K562 (cell line): ENCODE data around the gene SRF. TPM values are rescaled to one million over a fixed set of nuclear protein-coding genes. Genes with fewer than 3 reads are reported as not detected.
A peak's percentile ranks its signal among the peaks of the same experiment; 100 is the strongest.

Experiments
- ATAC-seq: fragments of 200-7000 bp; cut with Tn5 transposase; 3 replicates; pipeline ENCODE4 v1.9.1; 2020; ENCODE audit warnings: moderate library complexity
- BruUV-seq: library from RNA; stranded (reverse); fragments of 400-500 nt; replicated peaks from 2 replicates; lab custom pipeline; 2021; lab: Mats Ljungman, UMichigan
- CTCF ChIA-PET: fragments of 300-600 bp; formaldehyde crosslinking; extraction: SDS; loops from one replicate; lab custom pipeline; 2021; ENCODE audit warnings: low intra/inter-chr PET ratio; lab: Yijun Ruan, JAX
- POLR2A ChIA-PET: fragments of 300-600, 350-650 bp; sonication (Branson Sonifier 250); formaldehyde crosslinking; extraction: SDS; loops from one replicate; lab custom pipeline; 2021; ENCODE audit warnings: antibody characterized with exemption, inconsistent platforms; lab: Yijun Ruan, JAX
- DNase-seq, 4 experiments: peaks; one replicate each; pipeline versions ENCODE4 v3.0.0 to v3.0.0-alpha.2; 2011 to 2018; ENCODE audit warnings: low spot score in 3 of 4, mixed read lengths in 3 of 4; ENCODE audit errors: extremely low read depth in 1 of 4
- FAIRE-seq: peaks from 2 replicates; lab custom pipeline; 2011; peaks lifted over from hg19 to GRCh38; lab: Jason Lieb, UNC
- H2AFZ ChIP-seq: 2 replicates; pipeline ENCODE4 v1.6.0; 2011; ENCODE audit warnings: low read depth, low read length, control low read depth, inconsistent platforms
- H3K27ac ChIP-seq: fragments of 200-600 bp; 3 replicates; pipeline ENCODE4 v1.8.0; 2011; ENCODE audit warnings: low read depth, mild to moderate bottlenecking, control low read depth, inconsistent platforms, low read length, moderate library complexity, mixed read lengths; ENCODE audit errors: extremely low read depth
- H3K27me3 ChIP-seq, 2 experiments: fragments of 300-600 bp in 1 of 2; 2 replicates in 1 of 2; 3 replicates in 1 of 2; pipeline versions ENCODE4 v1.6.0 to v1.8.0; 2011; ENCODE audit warnings: inconsistent platforms in 2 of 2, low read length in 2 of 2, mild to moderate bottlenecking in 1 of 2, mixed read lengths in 1 of 2, moderate library complexity in 1 of 2; ENCODE audit not compliant: control insufficient read depth in 2 of 2, insufficient read depth in 2 of 2
- H3K36me3 ChIP-seq: fragments of 300-600 bp; 3 replicates; pipeline ENCODE4 v1.8.0; 2011; ENCODE audit warnings: mild to moderate bottlenecking, low read length, inconsistent platforms; ENCODE audit not compliant: control insufficient read depth, insufficient read depth
- H3K4me1 ChIP-seq, 2 experiments: fragments of 200-600 bp in 1 of 2; replicated peaks in 1 of 2; 2 replicates in 1 of 2; 3 replicates in 1 of 2; pipeline versions ENCODE4 v1.5.1 to v1.8.0; 2011; ENCODE audit warnings: inconsistent platforms in 2 of 2, low read length in 2 of 2, mild to moderate bottlenecking in 1 of 2, mixed read lengths in 1 of 2, moderate library complexity in 1 of 2; ENCODE audit not compliant: control insufficient read depth in 2 of 2, insufficient read depth in 2 of 2
- H3K4me2 ChIP-seq: 2 replicates; pipeline ENCODE4 v1.6.1; 2011; ENCODE audit warnings: low read length, control low read depth, inconsistent platforms, mixed read lengths; ENCODE audit not compliant: insufficient read depth
- H3K4me3 ChIP-seq: fragments of 200-600 bp; sonication (generic), shearing (Covaris generic); 2 replicates; pipeline ENCODE4 v1.5.1; 2016; ENCODE audit warnings: control low read depth, inconsistent platforms
- H3K79me2 ChIP-seq: fragments of 200-600 bp; 3 replicates; pipeline ENCODE4 v1.8.0; 2011; ENCODE audit warnings: low read length, inconsistent platforms; ENCODE audit not compliant: control insufficient read depth, insufficient read depth
- H3K9ac ChIP-seq, 2 experiments: 2 replicates each; pipeline versions ENCODE4 v1.6.0 to v1.6.1; 2011; ENCODE audit warnings: low read depth in 2 of 2, low read length in 2 of 2, control low read depth in 1 of 2, inconsistent platforms in 1 of 2, mild to moderate bottlenecking in 1 of 2, mixed read lengths in 1 of 2; ENCODE audit not compliant: insufficient read depth in 1 of 2
- H3K9me1 ChIP-seq: one replicate; pipeline ENCODE4 v1.6.0; 2011; ENCODE audit warnings: inconsistent platforms, mild to moderate bottlenecking, low read length, moderate library complexity; ENCODE audit not compliant: control insufficient read depth, insufficient read depth
- H3K9me3 ChIP-seq: replicated peaks from 2 replicates; pipeline ENCODE4 v1.5.1; 2011; ENCODE audit warnings: low read depth, low read length, inconsistent platforms; ENCODE audit not compliant: control insufficient read depth, insufficient read depth
- H4K20me1 ChIP-seq: replicated peaks from 2 replicates; pipeline ENCODE4 v1.6.1; 2011; ENCODE audit warnings: low read length, inconsistent platforms, mixed read lengths; ENCODE audit not compliant: control insufficient read depth, insufficient read depth
- CTCF ChIP-seq, 3 experiments: IDR thresholded peaks in 2 of 3; conservative IDR thresholded peaks in 1 of 3; 2 replicates each; pipeline ENCODE4 v1.5.1; 2011 to 2012; ENCODE audit warnings: low read length in 3 of 3, mild to moderate bottlenecking in 3 of 3, control low read depth in 2 of 3, improper control_type of control experiment in 1 of 3, inconsistent platforms in 1 of 3, low read depth in 1 of 3, mixed read lengths in 1 of 3, moderate library complexity in 1 of 3; ENCODE audit not compliant: insufficient read depth in 2 of 3
- RAD21 ChIP-seq, 2 experiments: fragments of 250-450 bp in 1 of 2; fragments of 450-650 bp in 1 of 2; sonication (Bioruptor Pico) in 1 of 2; formaldehyde crosslinking in 1 of 2; IDR thresholded peaks in 1 of 2; conservative IDR thresholded peaks in 1 of 2; 2 replicates each; pipeline versions ENCODE4 v1.4.0 to v1.8.0; 2020 to 2022; ENCODE audit warnings: mild to moderate bottlenecking in 2 of 2, moderate library complexity in 1 of 2
- ZNF232 ChIP-seq: sonication (generic); formaldehyde crosslinking; IDR thresholded peaks from 2 replicates; pipeline ENCODE4 v1.8.0; 2022; ENCODE audit warnings: mild to moderate bottlenecking, missing genetic modification reagents
- WGBS: fragments of 100-300 bp; shearing (Covaris generic); methylation state at CpG from one replicate; pipeline ENCODE4 v1.1.6; 2016; ENCODE audit warnings: low coverage, mixed read lengths; ENCODE audit not compliant: insufficient coverage; ENCODE audit errors: missing lambda C conversion rate; 5-methylcytosine and 5-hydroxymethylcytosine counted together
- in situ Hi-C: fragments of 300-500 bp; cut with MboI; formaldehyde crosslinking; loops from 4 replicates; pipeline ENCODE4 v1.15.0; 2018; ENCODE audit warnings: inconsistent platforms, mixed read lengths
- intact Hi-C: fragments of 100-400 bp; cut with micrococcal nuclease; formaldehyde crosslinking; loops from 2 replicates; pipeline ENCODE4 v1.14.2; 2022
- polyA plus RNA-seq, 8 experiments: library from polyadenylated mRNA; depleted of rRNA in 4 of 8; stranded (reverse) in 5 of 8; unstranded in 3 of 8; fragments of >200 nt; fragmentation: Nextera tagmentation in 2 of 8; fragmentation: Illumina TruSeq in 1 of 8; extraction: Ambion mirVana in 2 of 8; extraction: Trizol in 1 of 8; gene quantifications; 2 replicates each; pipeline versions ENCODE4 v1.2.1 to v1.2.3, GENCODE V29; 2011 to 2014; ENCODE audit warnings: inconsistent platforms in 1 of 8, missing spikeins in 1 of 8
- total RNA-seq, 7 experiments: library from RNA; depleted of rRNA in 6 of 7; stranded (reverse); fragments of >200 nt in 6 of 7; fragmentation: Illumina TruSeq in 2 of 7; extraction: Trizol in 2 of 7; gene quantifications; 2 replicates each; pipeline versions ENCODE4 v1.2.1 to v1.2.3, GENCODE V29; 2011 to 2021; ENCODE audit warnings: low replicate concordance in 1 of 7

The SRF gene
- total and polyA plus RNA-seq, 9 of the 15 experiments (the other 6 are each of a cell fraction or from before 2014, with no cell fraction given) = 2.5 to 37.0 (median 24.6) TPM

GRCh38 chr6:43146261-43146660, 24.8 kb upstream of the SRF start:
- DNase-seq (peak in 1 of 4 experiments; percentile 27), FAIRE-seq (no peak), ATAC-seq (no peak)
- intact Hi-C loops = loop anchor here (5.0 kb wide), 1 partner anchor 186 kb away; no protein-coding TSS in a partner anchor
- no TSS peak for BruUV-seq
- no peaks in the 10 kb centered on the region for H3K36me3 ChIP-seq
- H3K4me1 ChIP-seq = peaks cover 8 to 24% of the 10 kb centered on the region in 2 experiments; a peak in 4 of 5 replicates
- peak overlapping the region; percentile 21; the same call in 1 of the 2 replicates for H2AFZ ChIP-seq
- H3K27ac ChIP-seq = no peak overlapping the region
- no peaks in the 10 kb centered on the region for H3K79me2 ChIP-seq
- no peaks in the 10 kb centered on the region for H4K20me1 ChIP-seq
- H3K4me2 ChIP-seq = no peak overlapping the region
- ChIA-PET POLR2A (interaction anchor here (1.3 kb wide), 1 partner anchor 13 kb away, joined by 5 read pairs; no protein-coding TSS in a partner anchor), CTCF (no interaction called here)
- H3K27me3 ChIP-seq = no peaks in the 10 kb centered on the region; a peak in 1 of 5 replicates
- H3K9me3 ChIP-seq = no peaks in the 10 kb centered on the region
- H3K4me3 ChIP-seq = no peak overlapping the region
- H3K9me1 ChIP-seq = no peaks in the 10 kb centered on the region
- in situ Hi-C loops = no loop called here
- peak overlapping the region in 1 of 2 experiments; percentile 14; a peak in 1 of 4 replicates for H3K9ac ChIP-seq
- TF ChIP-seq ZNF232 (CRISPR knock-in tag) = no peak
- TF ChIP-seq RAD21 (CRISPR knock-in tag; conservative IDR thresholded peaks at IDR 0.05 in 1 of 2, IDR thresholded peaks at IDR 0.05 in 1 of 2) = peak in 1 of 2 experiments; percentile 51; a peak in 2 of 4 replicates
- peak; percentile 18 to 54 (median 44); a peak in 4 of 6 replicates for TF ChIP-seq CTCF (IDR thresholded peaks at IDR 0.05 in 2 of 3, conservative IDR thresholded peaks at IDR 0.05 in 1 of 3; ENCODE audit: insufficient read depth in 2 of 3, low read depth in 1 of 3, low read length in 3 of 3)
- 15% methylated on average over 3 of the region's 3 CpGs for WGBS
